Hematopoietic multipotent progenitor cell treated with erythropoietin and hydrocortisone succinate and interleukin-3 and kit ligand, for 17 days (in vitro differentiated cells): ENCODE results near the gene FLVCR2.
"Not testable (repeated sequence)": the region's sequence is repeated elsewhere in the genome, so short reads cannot be mapped to it uniquely, and the experiment has no call there.

Source experiments
- DNase-seq: peaks from one replicate; pipeline ENCODE4 v3.0.0-alpha.2; 2015; ENCODE audit warnings: low spot score

Gene FLVCR2

GRCh38 chr14:75591987-75592575 is 13.7 kb downstream of the FLVCR2 start:
- DNase-seq: no peak

- no peak for DNase-seq
These were observed 16.8 kb downstream of the FLVCR2 start for GRCh38 chr14:75595226-75595625.

DNA sequence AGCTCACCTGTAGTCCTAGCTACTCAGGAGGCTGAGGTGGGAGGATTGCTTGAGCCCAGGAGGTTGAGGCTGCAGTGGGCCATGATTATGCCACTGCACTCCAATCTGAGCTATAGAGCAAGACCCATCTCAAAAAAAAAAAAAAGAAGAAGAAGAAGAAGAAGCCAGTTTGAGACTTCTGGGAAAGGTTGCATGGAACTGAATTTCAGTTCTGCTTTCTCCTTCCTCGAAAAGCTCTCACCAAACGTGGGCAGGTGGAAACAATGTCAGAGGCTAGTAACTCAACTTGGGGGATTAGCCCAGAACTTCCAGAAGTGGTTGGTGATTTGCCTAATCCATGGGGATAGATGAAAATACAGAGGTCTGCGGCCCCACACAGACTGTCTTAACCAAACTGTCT is 18.7 kb downstream of the FLVCR2 start:
- DNase-seq: no peak

- DNase-seq: not testable (repeated sequence)
These were observed 21.7 kb downstream of the FLVCR2 start for GRCh38 chr14:75600100-75600499.

DNA sequence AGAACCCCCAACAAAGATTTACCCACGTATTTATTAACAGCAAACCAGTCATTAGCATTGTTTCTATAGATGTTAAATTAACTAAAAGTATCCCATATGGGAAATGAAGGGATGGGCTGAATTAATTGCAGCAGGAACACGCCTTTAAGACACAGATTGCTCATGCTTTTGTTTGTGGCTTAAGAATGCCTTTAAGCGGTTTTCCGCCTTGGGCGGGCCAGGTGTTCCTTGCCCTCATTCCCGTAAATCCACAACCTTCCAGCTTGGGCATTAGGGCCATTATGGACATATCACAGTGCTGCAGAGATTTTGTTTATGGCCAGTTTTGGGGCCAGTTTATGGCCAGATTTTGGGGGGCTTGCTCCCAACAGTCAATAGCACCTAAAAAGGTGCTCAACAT is 22.6 kb downstream of the FLVCR2 start:
- not testable (repeated sequence) for DNase-seq

DNA sequence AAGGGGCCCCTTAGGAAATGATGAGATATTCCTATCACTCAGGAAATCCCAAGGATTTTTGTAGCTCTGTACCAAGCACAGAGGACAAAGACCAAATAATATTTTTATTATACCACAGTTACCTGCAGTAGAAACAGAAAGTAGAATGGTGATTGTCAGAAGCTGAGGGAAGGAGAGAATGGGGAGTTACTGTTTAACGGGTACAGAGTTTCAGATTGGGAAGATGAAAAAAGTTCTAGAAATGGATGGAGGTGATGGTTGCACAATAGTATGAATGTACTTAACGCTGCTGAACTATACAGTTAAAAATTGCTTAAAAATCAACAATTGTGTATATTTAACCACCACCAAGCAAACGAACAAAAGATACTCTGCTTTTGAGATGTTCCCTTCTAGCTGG is 24.1 kb downstream of the FLVCR2 start:
- DNase-seq: no peak

GRCh38 chr14:75604979-75605851 is 26.8 kb downstream of the FLVCR2 start:
- DNase-seq: no peak

DNA sequence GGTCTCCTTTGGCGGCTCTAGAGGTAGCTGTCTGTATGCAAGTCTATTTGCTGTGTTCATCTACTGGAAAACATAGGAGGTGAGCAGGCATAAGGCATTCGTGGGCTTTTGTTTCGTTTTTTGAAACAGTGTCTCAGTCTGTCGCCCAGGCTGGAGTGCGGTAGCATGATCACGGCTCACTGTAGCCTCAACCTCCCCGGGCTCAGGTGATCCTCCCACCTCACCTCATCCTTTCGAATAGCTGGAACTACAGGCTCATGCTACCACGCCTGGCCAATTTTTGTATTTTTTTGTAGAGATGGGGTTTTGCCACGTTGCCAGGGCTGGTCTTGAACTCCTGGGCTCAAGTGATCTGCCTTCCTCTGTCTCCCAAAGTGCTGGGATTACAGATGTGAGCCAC is 27.5 kb downstream of the FLVCR2 start:
- no peak for DNase-seq

GRCh38 chr14:75607044-75607443 is 28.6 kb downstream of the FLVCR2 start:
- DNase-seq: no peak

DNA sequence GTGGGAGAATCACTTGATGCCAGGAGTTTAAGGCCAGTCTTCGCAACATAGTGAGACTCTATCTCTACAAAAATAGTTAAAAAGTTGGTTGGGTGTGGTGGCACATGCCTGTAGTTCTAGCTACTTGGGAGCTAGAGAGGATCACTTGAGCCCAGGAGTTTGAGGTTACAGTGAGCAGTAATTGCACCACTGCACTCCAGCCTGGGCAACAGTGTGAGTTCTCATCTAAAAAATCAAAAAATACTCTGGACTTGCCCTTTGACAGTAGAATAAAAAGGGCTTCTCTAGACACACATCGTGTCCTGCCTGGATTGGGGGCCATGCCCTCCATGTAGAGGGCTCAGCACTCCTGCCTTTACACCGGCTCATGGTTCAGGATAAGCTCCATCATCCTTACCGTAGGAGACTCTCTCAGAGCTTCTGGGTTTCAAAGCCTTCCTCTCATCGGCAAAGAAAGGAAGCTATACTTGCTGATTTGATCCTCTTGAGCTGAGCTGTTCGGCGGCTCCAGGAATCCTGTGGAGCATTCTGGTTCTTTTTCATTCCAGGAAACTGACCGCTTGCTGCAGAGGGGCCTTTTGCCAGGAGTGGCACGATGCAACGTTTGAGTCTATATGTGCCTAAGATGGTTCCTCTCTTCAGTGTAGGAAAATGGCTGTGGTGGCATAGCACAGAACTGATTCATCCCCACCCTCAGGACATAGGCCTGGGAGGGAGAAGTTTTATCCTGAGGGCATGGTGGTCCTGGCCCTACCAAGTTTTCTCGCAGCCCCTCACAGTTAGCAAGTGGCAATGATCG is 29.6 kb downstream of the FLVCR2 start:
- DNase-seq: no peak

GRCh38 chr14:75609116-75609515 is 30.7 kb downstream of the FLVCR2 start:
- no peak for DNase-seq

- no peak for DNase-seq
These were observed 31.4 kb downstream of the FLVCR2 start for GRCh38 chr14:75609606-75610475.

DNA sequence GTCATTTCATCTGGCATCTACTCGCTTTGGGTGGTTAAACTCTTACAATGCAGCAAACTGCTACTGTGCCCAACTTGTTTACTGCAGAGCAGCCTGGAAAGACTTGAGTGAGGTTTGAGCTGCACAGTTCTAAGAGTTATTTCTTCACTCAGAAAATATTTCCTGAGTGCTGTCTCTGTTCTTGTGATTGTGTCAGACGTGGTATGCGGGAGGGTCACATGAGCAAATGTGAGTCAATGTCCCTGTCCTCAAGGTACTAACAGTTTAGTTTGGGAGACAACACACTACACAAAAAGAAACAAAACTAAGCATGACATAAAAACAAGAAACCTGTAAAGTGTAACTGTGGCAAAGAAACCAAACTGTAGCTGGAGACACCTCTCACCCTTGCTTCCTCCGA is 32.4 kb downstream of the FLVCR2 start:
- no peak for DNase-seq

DNA sequence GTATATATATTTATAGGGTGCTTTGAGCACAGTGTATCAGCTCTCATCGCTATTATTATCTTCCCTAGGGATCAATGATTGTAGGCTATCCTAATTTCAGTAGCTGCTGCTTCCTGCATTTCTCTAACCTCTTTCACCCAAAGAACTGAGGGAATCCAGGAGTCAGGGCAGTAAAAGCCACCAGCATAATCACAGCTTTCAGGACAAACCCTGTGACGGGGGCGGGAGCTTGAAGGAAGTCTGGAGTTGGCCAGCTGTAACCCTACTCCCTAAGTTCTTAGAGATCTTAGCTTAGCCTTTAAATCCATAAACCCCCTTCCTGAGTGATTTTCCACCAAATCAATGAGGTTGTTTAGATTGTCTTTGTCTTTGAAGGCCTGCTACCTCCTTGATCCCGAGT is 33.7 kb downstream of the FLVCR2 start:
- no peak for DNase-seq

- no peak for DNase-seq
These were observed 35.8 kb downstream of the FLVCR2 start for GRCh38 chr14:75614179-75614578.

- DNase-seq: no peak
These were observed 36.8 kb downstream of the FLVCR2 start for GRCh38 chr14:75615200-75615599.

GRCh38 chr14:75619548-75619947 is 41.1 kb downstream of the FLVCR2 start:
- DNase-seq: no peak

- DNase-seq: no peak
These were observed 46.6 kb downstream of the FLVCR2 start for GRCh38 chr14:75625034-75625433.

DNA sequence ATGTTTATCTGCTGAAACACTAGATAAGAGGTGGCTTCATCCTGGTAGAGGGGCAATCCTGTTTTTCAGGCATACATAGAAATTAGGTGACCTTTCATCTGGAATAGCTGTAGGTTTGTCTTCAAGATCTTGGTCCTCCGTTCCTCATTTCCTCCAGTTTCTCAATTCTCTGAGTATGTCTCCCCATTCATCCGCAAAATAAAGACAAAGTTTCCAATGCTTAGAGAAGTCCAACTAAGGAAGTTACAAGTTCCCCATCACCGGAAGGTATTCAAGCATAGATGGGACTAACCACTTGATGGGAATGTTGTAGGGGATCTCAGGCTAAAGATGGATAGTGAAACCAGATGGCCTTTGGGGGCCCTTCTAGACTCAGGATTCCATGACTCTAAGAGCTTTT is 48.0 kb downstream of the FLVCR2 start:
- DNase-seq: no peak

- no peak for DNase-seq
These were observed 48.4 kb downstream of the FLVCR2 start for GRCh38 chr14:75626863-75627262.

DNA sequence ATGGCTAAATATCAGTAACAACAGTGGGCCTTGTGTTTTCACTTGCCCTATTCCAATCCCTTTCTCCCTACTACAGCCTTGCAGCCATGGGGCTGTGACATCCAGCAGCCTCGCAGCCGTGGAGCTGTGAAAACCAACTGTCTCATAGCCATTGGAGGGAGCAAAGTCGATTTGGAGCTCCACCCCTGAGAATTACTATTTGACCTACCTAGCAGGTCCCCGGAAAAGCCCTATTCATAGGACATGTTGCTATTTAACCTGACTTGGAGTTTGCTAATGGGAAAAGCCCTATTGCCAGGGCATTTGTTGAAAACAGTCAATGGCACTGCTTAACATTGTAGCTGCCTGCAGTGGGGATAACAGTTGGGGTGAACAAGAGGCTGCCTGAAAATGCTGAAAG is 49.0 kb downstream of the FLVCR2 start:
- no peak for DNase-seq

- DNase-seq: no peak
These were observed 50.4 kb downstream of the FLVCR2 start for GRCh38 chr14:75628816-75629215.
